Natural killer cell (primary cell): ENCODE results near the gene RUNDC1. TPM values are rescaled to one million over a fixed set of nuclear protein-coding genes. Genes with fewer than 3 reads are reported as not detected.
A peak's percentile ranks its signal among the peaks of the same experiment; 100 is the strongest.

Experiments used
- ATAC-seq, 3 donors: fragments of 150-1000 bp in 2 of 3; fragments of 200-7000 bp in 1 of 3; cut with Tn5 transposase; 1 replicate in 1 of 3; 2 replicates in 2 of 3; pipeline ENCODE4 v1.10.0; 2021; ENCODE audit warnings: mild to moderate bottlenecking in 2 of 3, moderate library complexity in 2 of 3
- DNase-seq, 2 donors: peaks; one replicate each; pipeline versions ENCODE4 v3.0.0 to v3.0.0-alpha.2; 2013 to 2021; ENCODE audit warnings: mixed read lengths in 1 of 2
- H3K27ac ChIP-seq: one replicate; pipeline ENCODE4 v1.5.1; 2013; ENCODE audit warnings: mild to moderate bottlenecking, low read length
- H3K27me3 ChIP-seq: one replicate; pipeline ENCODE4 v1.6.1; 2013; ENCODE audit warnings: low read length; ENCODE audit not compliant: control insufficient read depth, insufficient read depth
- H3K36me3 ChIP-seq: one replicate; pipeline ENCODE4 v1.6.1; 2013; ENCODE audit warnings: low read length; ENCODE audit not compliant: control insufficient read depth, insufficient read depth
- H3K4me1 ChIP-seq: one replicate; pipeline ENCODE4 v1.6.1; 2013; ENCODE audit warnings: low read length; ENCODE audit not compliant: control insufficient read depth, insufficient read depth
- H3K4me3 ChIP-seq: one replicate; pipeline ENCODE4 v1.5.1; 2013; ENCODE audit warnings: low read length
- H3K9me3 ChIP-seq: one replicate; pipeline ENCODE4 v1.6.1; 2013; ENCODE audit warnings: low read length; ENCODE audit not compliant: control insufficient read depth, insufficient read depth
- H3K27ac Mint-ChIP-seq, 2 donors: one replicate each; pipeline ENCODE4 v1.8.0; 2022; ENCODE audit warnings: mild to moderate bottlenecking in 2 of 2, mixed read lengths in 2 of 2, moderate library complexity in 1 of 2
- H3K27me3 Mint-ChIP-seq, 2 donors: one replicate each; pipeline ENCODE4 v1.8.0; 2022; ENCODE audit warnings: low read depth in 2 of 2, mixed read lengths in 2 of 2
- H3K36me3 Mint-ChIP-seq: one replicate; pipeline ENCODE4 v1.8.0; 2022; ENCODE audit warnings: mixed read lengths
- H3K4me1 Mint-ChIP-seq, 2 donors: one replicate each; pipeline ENCODE4 v1.8.0; 2022; ENCODE audit warnings: mixed read lengths in 2 of 2
- H3K4me3 Mint-ChIP-seq: one replicate; pipeline ENCODE4 v1.8.0; 2022; ENCODE audit warnings: mild to moderate bottlenecking, moderate library complexity, mixed read lengths
- H3K9me3 Mint-ChIP-seq, 2 donors: one replicate each; pipeline ENCODE4 v1.8.0; 2022; ENCODE audit warnings: mixed read lengths in 2 of 2
- WGBS: methylation state at CpG from one replicate; pipeline ENCODE4 v1.1.7; 2013; ENCODE audit warnings: missing lambda C conversion rate; ENCODE audit not compliant: insufficient coverage; 5-methylcytosine and 5-hydroxymethylcytosine counted together
- intact Hi-C: fragments of 100-400 bp; cut with micrococcal nuclease; formaldehyde crosslinking; loops from one replicate; pipeline ENCODE4 v1.14.2; 2022
- total RNA-seq, 4 donors: library from RNA; stranded (reverse); fragments of 120-200 nt in 1 of 4; gene quantifications; one replicate each; pipeline versions ENCODE4 v1.2.3 to v1.2.4, GENCODE V29; 2013 to 2022
- TF ChIP-seq, protein P1 (sequence below): fragments of 200-600 bp; IDR thresholded peaks from one replicate; pipeline ENCODE4 v1.8.0; 2022; ENCODE audit warnings: antibody characterized with exemption

Gene RUNDC1
- total RNA-seq, 3 donors from 2014 or later (not counting 1 experiment from before 2014, with no cell fraction given) = 11.6 to 15.8 (median 14.6) TPM

DNA sequence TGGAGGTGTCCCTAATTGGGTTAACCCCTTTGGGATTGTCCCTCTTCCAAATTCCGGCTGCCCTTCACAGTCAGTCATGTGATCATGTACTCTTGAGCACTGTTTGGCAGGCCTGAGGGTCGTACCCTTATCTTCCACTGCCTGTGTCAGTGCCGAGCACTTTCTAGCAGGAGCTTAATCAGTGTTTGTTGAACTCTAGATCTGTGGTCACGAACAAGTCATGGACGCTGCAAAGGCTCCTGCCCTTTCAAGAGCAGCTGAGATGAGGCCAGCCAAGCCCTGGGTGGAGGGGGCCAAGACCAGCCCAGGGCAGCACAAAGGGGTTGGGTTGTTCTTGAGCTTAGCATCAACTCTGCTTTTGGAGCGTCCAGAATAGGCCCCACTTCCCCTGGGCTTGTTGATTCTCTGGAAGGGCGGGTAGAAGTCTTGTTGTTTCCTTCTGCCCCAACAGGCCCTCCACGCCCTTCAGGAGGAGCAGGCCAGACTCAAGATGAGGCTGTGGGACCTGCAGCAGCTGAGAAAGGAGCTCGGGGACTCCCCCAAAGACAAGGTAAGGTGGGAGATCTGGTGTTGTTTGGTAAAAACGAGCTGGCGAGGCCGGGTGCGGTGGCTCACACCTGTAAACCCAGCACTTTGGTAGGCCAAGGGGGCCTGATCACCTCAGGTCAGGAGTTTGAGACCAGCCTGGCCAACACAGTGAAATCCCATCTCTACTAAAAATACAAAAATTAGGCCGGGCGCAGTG is 31.5 kb downstream of the RUNDC1 start:
- intact Hi-C loops = no loop called here
- no peak for ATAC-seq
- H3K9me3 Mint-ChIP-seq = no peaks in the 10 kb centered on the region
- H3K27ac Mint-ChIP-seq = peak overlapping the region; percentile 11 to 71
- H3K4me3 Mint-ChIP-seq = no peak overlapping the region
- Histone ChIP-seq H3K4me1 (peaks cover 16% of the 10 kb centered on the region), H3K9me3 (no peaks in the 10 kb centered on the region), H3K36me3 (peaks cover 29% of the 10 kb centered on the region), H3K27ac (no peak overlapping the region), H3K4me3 (no peak overlapping the region), H3K27me3 (no peaks in the 10 kb centered on the region)
- TF ChIP-seq, protein P1, sequence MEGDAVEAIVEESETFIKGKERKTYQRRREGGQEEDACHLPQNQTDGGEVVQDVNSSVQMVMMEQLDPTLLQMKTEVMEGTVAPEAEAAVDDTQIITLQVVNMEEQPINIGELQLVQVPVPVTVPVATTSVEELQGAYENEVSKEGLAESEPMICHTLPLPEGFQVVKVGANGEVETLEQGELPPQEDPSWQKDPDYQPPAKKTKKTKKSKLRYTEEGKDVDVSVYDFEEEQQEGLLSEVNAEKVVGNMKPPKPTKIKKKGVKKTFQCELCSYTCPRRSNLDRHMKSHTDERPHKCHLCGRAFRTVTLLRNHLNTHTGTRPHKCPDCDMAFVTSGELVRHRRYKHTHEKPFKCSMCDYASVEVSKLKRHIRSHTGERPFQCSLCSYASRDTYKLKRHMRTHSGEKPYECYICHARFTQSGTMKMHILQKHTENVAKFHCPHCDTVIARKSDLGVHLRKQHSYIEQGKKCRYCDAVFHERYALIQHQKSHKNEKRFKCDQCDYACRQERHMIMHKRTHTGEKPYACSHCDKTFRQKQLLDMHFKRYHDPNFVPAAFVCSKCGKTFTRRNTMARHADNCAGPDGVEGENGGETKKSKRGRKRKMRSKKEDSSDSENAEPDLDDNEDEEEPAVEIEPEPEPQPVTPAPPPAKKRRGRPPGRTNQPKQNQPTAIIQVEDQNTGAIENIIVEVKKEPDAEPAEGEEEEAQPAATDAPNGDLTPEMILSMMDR = no peak
- H3K27me3 Mint-ChIP-seq = no peaks in the 10 kb centered on the region
- no peak for DNase-seq
- H3K4me1 Mint-ChIP-seq = peaks cover 8 to 20% of the 10 kb centered on the region in 2 donors
- WGBS = 91% methylated on average over 15 of the region's 15 CpGs
- H3K36me3 Mint-ChIP-seq = no peaks in the 10 kb centered on the region

DNA sequence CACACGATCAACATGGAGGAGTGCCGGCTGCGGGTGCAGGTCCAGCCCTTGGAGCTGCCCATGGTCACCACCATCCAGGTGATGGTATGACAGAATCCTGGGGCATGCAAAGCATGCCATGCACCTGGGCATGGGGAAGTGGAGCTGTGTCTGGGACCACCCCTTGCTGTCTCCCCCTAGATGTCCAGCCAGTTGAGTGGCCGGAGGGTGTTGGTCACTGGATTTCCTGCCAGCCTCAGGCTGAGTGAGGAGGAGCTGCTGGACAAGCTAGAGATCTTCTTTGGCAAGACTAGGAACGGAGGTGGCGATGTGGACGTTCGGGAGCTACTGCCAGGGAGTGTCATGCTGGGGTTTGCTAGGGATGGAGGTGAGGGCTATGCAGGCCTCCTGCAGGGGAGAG is 32.9 kb downstream of the RUNDC1 start:
- H3K27ac ChIP-seq = no peak overlapping the region
- H3K9me3 Mint-ChIP-seq = no peaks in the 10 kb centered on the region
- H3K36me3 Mint-ChIP-seq = no peaks in the 10 kb centered on the region
- no peaks in the 10 kb centered on the region for H3K27me3 Mint-ChIP-seq
- H3K4me1 Mint-ChIP-seq = peaks cover 8 to 19% of the 10 kb centered on the region in 2 donors
- ATAC-seq (no peak), DNase-seq (no peak)
- H3K27ac Mint-ChIP-seq = peak overlapping the region; percentile 11 to 65
- no peaks in the 10 kb centered on the region for H3K27me3 ChIP-seq
- 97% methylated on average over 8 of the region's 8 CpGs for WGBS
- H3K4me3 Mint-ChIP-seq = no peak overlapping the region
- H3K36me3 ChIP-seq = peaks cover 29% of the 10 kb centered on the region
- H3K9me3 ChIP-seq = no peaks in the 10 kb centered on the region
- intact Hi-C loops = no loop called here
- peaks cover 8% of the 10 kb centered on the region for H3K4me1 ChIP-seq
- TF ChIP-seq, protein P1 = no peak
- H3K4me3 ChIP-seq = no peak overlapping the region

DNA sequence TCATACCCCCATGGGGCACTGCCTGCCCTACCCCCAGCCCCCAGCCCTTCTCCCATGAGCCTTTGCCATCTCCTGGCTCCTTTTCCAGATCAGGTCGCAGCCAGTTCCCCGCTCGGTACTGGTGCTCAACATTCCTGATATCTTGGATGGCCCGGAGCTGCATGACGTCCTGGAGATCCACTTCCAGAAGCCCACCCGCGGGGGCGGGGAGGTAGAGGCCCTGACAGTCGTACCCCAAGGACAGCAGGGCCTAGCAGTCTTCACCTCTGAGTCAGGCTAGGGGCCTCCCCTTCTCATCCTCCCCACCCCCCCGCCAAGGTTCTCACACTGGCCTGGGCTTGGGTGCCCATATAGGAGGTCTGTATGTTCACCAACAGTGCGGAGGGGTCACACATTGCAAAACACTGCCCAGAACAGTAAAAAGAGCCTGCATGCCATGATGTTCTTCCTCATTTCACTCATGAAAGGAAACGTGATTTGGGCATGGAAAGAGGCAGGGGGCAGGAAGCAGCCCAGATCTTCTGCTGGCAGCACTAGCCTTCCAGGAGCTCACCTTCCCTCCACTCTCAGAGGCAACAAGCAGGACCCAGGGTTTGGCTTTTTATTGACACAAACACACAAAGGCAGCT is 33.8 kb downstream of the RUNDC1 start:
- no peak overlapping the region for H3K27ac ChIP-seq

More for the DNA sequence above, 33.8 kb downstream of the RUNDC1 start:
- intact Hi-C loops = no loop called here
- DNase-seq = no peak
- H3K4me1 Mint-ChIP-seq = peaks cover 8 to 24% of the 10 kb centered on the region in 2 donors
- H3K27me3 Mint-ChIP-seq = no peaks in the 10 kb centered on the region
- Histone ChIP-seq H3K4me3 (no peak overlapping the region), H3K27me3 (no peaks in the 10 kb centered on the region), H3K9me3 (no peaks in the 10 kb centered on the region), H3K4me1 (peaks cover 5% of the 10 kb centered on the region), H3K36me3 (peaks cover 29% of the 10 kb centered on the region)
- H3K9me3 Mint-ChIP-seq = no peaks in the 10 kb centered on the region
- 94% methylated on average over 12 of the region's 12 CpGs for WGBS
- H3K4me3 Mint-ChIP-seq = no peak overlapping the region
- H3K36me3 Mint-ChIP-seq = no peaks in the 10 kb centered on the region
- TF ChIP-seq, protein P1 = no peak
- ATAC-seq = no peak
- H3K27ac Mint-ChIP-seq = no peak overlapping the region
